ENCODE measurements around the gene REPS1.
"Not testable (repeated sequence)": the region's sequence is repeated elsewhere in the genome, so short reads cannot be mapped to it uniquely, and the experiment has no call there.

Gene REPS1, protein sequence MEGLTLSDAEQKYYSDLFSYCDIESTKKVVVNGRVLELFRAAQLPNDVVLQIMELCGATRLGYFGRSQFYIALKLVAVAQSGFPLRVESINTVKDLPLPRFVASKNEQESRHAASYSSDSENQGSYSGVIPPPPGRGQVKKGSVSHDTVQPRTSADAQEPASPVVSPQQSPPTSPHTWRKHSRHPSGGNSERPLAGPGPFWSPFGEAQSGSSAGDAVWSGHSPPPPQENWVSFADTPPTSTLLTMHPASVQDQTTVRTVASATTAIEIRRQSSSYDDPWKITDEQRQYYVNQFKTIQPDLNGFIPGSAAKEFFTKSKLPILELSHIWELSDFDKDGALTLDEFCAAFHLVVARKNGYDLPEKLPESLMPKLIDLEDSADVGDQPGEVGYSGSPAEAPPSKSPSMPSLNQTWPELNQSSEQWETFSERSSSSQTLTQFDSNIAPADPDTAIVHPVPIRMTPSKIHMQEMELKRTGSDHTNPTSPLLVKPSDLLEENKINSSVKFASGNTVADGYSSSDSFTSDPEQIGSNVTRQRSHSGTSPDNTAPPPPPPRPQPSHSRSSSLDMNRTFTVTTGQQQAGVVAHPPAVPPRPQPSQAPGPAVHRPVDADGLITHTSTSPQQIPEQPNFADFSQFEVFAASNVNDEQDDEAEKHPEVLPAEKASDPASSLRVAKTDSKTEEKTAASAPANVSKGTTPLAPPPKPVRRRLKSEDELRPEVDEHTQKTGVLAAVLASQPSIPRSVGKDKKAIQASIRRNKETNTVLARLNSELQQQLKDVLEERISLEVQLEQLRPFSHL

DNA sequence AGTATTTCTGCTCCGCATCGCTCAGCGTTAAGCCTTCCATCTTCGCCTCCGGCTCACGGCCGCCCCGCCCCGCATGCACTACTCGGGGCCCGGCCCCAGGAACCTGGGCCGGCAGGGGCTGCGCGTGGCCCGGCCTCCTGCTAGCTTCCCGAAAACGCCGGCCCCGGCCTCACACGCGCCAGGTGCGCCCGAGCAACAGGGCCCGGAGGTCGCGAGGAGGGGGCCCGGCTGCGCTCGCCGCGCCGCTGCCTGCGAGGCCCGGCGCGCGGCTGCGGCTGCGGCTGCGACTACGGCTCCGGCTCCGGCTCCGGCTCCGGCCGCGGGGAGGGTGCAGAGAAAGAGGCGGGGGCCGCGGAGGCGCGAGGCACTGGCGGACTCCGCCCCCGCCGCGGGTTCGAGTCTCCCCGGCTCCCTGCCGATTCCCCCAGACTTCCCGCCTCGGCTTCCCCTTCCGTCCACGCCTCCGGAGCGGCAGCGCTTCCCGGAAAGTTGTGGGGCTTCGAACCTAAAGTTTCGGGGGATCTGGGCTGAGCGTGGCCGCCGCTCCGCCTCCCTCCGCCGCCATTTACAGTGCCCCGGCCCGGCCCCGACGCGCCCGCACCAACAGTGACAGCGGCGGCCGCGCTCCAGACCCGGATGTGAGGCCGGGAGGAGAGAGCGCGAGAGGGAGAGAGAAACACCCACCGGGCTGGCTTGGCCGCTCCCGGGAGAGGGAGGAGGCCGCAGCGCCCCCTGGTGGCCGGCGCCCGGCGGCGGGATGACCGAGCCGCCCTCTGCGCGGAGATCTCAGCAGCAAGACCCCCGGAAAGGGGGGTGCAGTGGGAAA lies at the start of gene REPS1:
TSS of gene REPS1 (minus strand) at position 611 of the 826 bp plus-strand sequence. CDS start at position 40, 571 bp downstream.
- DNase-seq: peak; percentile 90

DNA sequence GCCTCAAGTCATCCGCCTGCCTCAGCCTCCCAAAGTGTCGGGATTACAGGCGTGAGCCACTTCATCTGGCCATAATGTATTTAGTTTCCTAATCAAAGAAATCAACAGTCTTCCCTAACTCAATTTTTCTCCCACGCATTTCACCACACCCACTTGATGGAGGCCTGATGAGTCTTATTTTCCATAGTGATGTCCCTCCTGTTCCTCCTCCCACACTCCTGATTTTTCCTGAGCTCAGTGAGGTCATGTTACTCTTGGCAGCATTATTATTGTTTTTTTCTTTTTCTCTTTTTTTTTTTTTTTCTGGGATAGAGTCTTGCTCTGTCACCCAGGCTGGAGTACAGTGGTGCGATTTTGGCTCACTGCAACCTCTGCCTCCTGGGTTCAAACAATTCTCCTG lies 49.4 kb upstream of the REPS1 start:
- DNase-seq: peak; percentile 42

GRCh38 chr6:139030228-139030963 lies 42.3 kb upstream of the REPS1 start:
- no peak for DNase-seq

DNA sequence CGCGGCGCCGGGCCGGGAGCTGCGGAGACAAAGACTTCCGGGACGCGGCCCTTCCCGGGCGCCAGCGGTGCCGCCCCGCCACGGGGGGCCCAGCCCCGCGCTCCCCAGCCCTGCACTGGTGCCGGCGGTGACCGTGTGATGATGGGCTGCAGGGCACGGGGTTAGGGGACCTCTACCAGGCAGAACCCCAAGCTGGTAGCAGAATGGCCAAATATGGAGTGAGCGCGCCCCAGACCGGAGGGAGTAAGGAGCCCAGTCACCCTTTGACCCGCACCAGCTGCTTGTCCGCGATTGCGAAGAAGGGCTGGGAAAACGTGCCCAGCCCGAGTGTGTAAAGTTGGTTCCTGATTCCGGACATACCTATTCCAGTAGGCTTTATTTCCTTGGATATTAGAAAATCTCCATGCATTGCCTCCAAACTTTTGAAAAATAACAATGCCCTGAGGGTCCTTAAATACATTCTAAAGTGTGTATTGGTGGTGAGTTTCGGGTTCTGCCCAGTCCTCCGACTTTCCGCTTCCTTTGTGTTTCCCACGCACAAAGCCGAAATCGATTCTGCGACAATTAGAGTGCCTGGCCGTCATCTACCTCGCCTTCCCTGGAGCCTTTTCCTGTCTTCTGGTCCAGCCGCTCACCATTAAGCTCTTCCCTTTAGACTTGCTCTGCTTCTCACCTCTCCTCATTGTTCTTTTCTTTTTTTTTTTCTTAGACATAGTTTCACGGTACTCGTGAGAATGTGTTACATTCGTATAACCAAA lies 41.6 kb upstream of the REPS1 start:
- DNase-seq: peak; percentile 62

GRCh38 chr6:139028658-139029469 lies 40.8 kb upstream of the REPS1 start, which contains the start of gene ABRACL:
TSS of gene ABRACL (plus strand) at chr6:139028745. CDS start at chr6:139034161, 5,416 bp downstream.
- peak; percentile 77 for DNase-seq

DNA sequence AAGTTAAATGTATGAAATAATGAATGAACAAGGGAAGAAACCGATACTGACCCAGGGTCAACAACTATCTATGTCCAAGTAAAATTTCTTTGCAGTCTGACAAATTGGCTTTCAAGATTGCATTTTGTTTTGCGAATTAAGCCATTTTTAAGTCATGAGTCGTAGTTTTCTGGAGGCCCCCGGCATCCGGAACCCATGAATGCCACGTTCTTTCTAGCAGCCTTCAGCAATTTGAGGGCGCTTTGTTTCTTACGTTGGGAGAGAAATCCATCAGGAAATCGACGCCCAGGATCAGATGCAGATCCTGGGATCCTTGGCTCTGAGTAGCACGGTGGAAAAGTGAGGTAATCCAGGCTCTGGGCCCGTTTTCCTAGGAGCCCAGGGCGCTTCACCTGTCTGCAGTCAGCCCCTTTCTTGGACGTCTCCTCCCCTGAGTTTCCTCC lies 40.2 kb upstream of the REPS1 start:
- no peak for DNase-seq

- DNase-seq: peak; percentile 67
Observed at GRCh38 chr6:139027620-139028182, 39.6 kb upstream of the REPS1 start.

- not testable (repeated sequence) for DNase-seq
Observed at GRCh38 chr6:139025416-139025815, 37.4 kb upstream of the REPS1 start.

- no peak for DNase-seq
Observed at GRCh38 chr6:139020689-139021088, 32.6 kb upstream of the REPS1 start.

- no peak for DNase-seq
Observed at GRCh38 chr6:139019722-139020121, 31.7 kb upstream of the REPS1 start.

- DNase-seq: no peak
Observed at GRCh38 chr6:139017227-139017626, 29.2 kb upstream of the REPS1 start.

- DNase-seq: no peak
Observed at GRCh38 chr6:139016337-139017213, 28.5 kb upstream of the REPS1 start.

DNA sequence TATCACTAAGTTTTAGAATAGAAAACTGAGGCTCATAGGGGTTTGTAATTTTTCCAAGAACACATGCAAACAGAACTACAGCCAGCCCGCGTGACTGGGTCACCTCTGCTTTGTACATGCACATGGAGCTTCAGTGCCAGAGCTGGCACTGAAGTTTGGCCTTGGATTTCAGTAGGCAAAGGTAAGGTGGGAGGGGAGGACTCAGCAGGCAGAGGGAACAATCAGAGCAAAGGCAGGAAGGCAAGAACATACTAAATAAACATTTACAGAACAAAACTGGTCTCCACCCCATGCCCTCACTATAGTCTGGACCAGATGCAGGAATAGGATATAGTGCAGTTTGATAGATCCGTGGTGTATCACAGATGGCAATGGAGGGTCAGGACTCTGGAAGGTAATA lies 26.9 kb upstream of the REPS1 start:
- DNase-seq: no peak

- no peak for DNase-seq
Observed at GRCh38 chr6:139013185-139013800, 25.2 kb upstream of the REPS1 start.

- DNase-seq: no peak
Observed at GRCh38 chr6:139011980-139012379, 23.9 kb upstream of the REPS1 start.

GRCh38 chr6:139010674-139011073 lies 22.6 kb upstream of the REPS1 start:
- DNase-seq: no peak

DNA sequence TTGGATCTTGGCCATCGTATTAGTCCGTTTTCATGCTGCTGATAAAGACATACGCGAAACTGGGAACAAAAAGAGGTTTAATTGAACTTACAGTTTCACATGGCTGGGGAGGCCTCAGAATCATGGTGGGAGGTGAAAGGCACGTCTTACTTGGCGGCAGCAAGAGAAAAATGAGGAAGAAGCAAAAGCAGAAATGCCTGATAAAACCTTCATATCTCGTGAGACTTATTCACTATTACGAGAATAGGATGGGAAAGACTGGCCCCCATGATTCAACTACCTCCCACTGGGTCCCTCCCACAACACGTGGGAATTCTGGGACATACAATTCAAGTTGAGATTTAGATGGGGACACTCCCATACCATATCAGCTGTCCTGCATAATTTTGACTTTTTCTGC lies 20.1 kb upstream of the REPS1 start:
- DNase-seq: no peak

DNA sequence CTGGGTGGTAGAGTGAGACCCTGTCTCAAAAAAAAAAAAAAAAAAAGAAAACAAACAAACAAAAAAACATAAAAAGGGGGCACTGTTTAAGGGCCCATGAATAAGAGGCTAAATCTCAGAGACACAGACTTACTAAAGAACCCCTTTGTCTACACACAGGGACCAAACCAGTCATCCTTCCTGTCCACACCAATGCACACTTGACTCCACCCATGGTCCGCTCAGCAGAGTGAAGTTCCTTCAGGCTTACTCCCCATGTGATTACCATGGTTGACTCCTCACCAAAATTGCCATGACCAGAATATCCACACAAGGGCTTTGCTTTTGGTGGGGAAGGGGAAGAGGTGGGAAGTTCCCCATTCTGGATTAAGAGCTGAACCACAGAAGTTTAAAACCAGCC lies 19.4 kb upstream of the REPS1 start:
- DNase-seq: no peak

GRCh38 chr6:139006477-139006876 lies 18.4 kb upstream of the REPS1 start:
- no peak for DNase-seq

All from EL (cell line).